ENCODE data around the gene FAM136A. TPM values are rescaled to one million over a fixed set of nuclear protein-coding genes. Genes with fewer than 3 reads are reported as not detected.

FAM136A gene
- 10 to 100 TPM in 3 of 4 donors, 1 to 10 TPM in 1; 4.9 to 79.4 (median 24.5) TPM for total RNA-seq

GRCh38 chr2:70301344-70302194 lies at the start of gene FAM136A:
Gene FAM136A (minus strand): TSS chr2:70302067. CDS start chr2:70302011, 56 bp downstream.
- peak; percentile 78 to 87 for DNase-seq

GRCh38 chr2:70349921-70350685 lies 48.2 kb upstream of the FAM136A start:
- TF ChIP-seq CTCF (IDR thresholded peaks at IDR 0.05) (no peak), POLR2A (IDR thresholded peaks at IDR 0.05) (no peak)
- Histone ChIP-seq H3K27me3 (no peaks in the 10 kb centered on the region), H3K4me1 (no peaks in the 10 kb centered on the region), H3K27ac (no peak overlapping the region), H3K36me3 (no peaks in the 10 kb centered on the region), H3K4me3 (no peak overlapping the region), H3K9me3 (no peaks in the 10 kb centered on the region)
- intact Hi-C loops (cut with DNase I; ENCODE audit: low total_unique reads): no loop called here
- no peak for DNase-seq

More at GRCh38 chr2:70301344-70302194, at the start of gene FAM136A:
- Histone ChIP-seq H3K4me1 (no peaks in the 10 kb centered on the region), H3K9me3 (no peaks in the 10 kb centered on the region), H3K36me3 (no peaks in the 10 kb centered on the region), H3K4me3 (peak within 1 kb of the TSS; percentile 73 to 82), H3K27me3 (no peaks in the 10 kb centered on the region), H3K27ac (peak within 1 kb of the TSS; percentile 75 to 82)
- TF ChIP-seq POLR2A (IDR thresholded peaks at IDR 0.05): peak in 1 of 2 donors; percentile 40
- TF ChIP-seq CTCF (IDR thresholded peaks at IDR 0.05): peak; percentile 92 to 99 (median 94)
- intact Hi-C loops (cut with DNase I; ENCODE audit: low total_unique reads): loop anchor here (5.0 kb wide), 1 partner anchor 394 kb away; no protein-coding TSS in a partner anchor

GRCh38 chr2:70347831-70348230 lies 46.0 kb upstream of the FAM136A start:
- no peaks in the 10 kb centered on the region for H3K4me1 ChIP-seq
- H3K27ac ChIP-seq: no peak overlapping the region
- H3K36me3 ChIP-seq: no peaks in the 10 kb centered on the region
- no peaks in the 10 kb centered on the region for H3K27me3 ChIP-seq
- no peaks in the 10 kb centered on the region for H3K9me3 ChIP-seq
- no peak overlapping the region for H3K4me3 ChIP-seq
- no peak for DNase-seq
- intact Hi-C loops (cut with DNase I; ENCODE audit: low total_unique reads): no loop called here
- TF ChIP-seq CTCF (IDR thresholded peaks at IDR 0.05): no peak
- no peak for TF ChIP-seq POLR2A (IDR thresholded peaks at IDR 0.05)

GRCh38 chr2:70344195-70344594 lies 42.3 kb upstream of the FAM136A start:
- DNase-seq: no peak
- no peaks in the 10 kb centered on the region for H3K9me3 ChIP-seq
- H3K4me3 ChIP-seq: no peak overlapping the region
- H3K4me1 ChIP-seq: no peaks in the 10 kb centered on the region
- no peaks in the 10 kb centered on the region for H3K36me3 ChIP-seq
- intact Hi-C loops (cut with DNase I; ENCODE audit: low total_unique reads): loop anchor here (5.0 kb wide), 1 partner anchor 273 kb away; no protein-coding TSS in a partner anchor
- H3K27me3 ChIP-seq: no peaks in the 10 kb centered on the region
- no peak for TF ChIP-seq CTCF (IDR thresholded peaks at IDR 0.05)
- no peak for TF ChIP-seq POLR2A (IDR thresholded peaks at IDR 0.05)
- H3K27ac ChIP-seq: no peak overlapping the region

- Histone ChIP-seq H3K27me3 (no peaks in the 10 kb centered on the region), H3K36me3 (no peaks in the 10 kb centered on the region), H3K9me3 (no peaks in the 10 kb centered on the region), H3K4me3 (no peak overlapping the region), H3K4me1 (no peaks in the 10 kb centered on the region), H3K27ac (no peak overlapping the region)
- TF ChIP-seq POLR2A (IDR thresholded peaks at IDR 0.05) (no peak), CTCF (IDR thresholded peaks at IDR 0.05) (no peak)
- no peak for DNase-seq
- intact Hi-C loops (cut with DNase I; ENCODE audit: low total_unique reads): loop anchor here (5.0 kb wide), 1 partner anchor 276 kb away; no protein-coding TSS in a partner anchor
Measured at GRCh38 chr2:70341477-70341765, 39.6 kb upstream of the FAM136A start.

Data from uterus (tissue), 4 donors.